ENCODE measurements around the gene MAMDC2.

Gene MAMDC2

DNA sequence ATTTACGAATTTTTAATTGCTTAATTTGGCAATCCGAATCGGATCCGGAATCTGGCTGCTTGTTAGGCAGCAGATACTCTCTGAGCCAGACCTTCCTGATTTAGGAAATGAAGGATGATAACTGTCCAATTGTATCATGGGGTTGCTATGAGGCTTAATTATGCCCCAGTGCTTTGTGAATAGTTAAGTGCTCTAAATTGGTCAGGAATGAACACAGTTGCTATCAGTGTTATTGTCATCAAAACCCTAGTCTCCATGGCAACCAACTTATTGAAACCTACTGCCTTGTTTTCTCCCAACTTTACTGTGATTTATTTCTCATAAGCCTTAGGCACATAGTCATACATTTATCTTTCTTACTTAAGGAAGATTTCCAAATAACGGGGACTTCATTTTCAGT, 47.9 kb downstream of the MAMDC2 start:
- peaks cover 0 to 49% of the 10 kb centered on the region in 2 donors for H3K4me1 ChIP-seq (ENCODE audit: control insufficient read depth in 1 of 2, insufficient read depth in 2 of 2, low read length in 2 of 2)
- peak overlapping the region; percentile 57 for H3K27ac ChIP-seq (ENCODE audit: low read length)
- H3K36me3 ChIP-seq (ENCODE audit: control insufficient read depth in 1 of 2, insufficient read depth in 2 of 2, low read length in 2 of 2): no peaks in the 10 kb centered on the region
- H3K9me3 ChIP-seq (ENCODE audit: control insufficient read depth in 1 of 2, low read length in 2 of 2): no peaks in the 10 kb centered on the region
- no peak overlapping the region for H3K4me3 ChIP-seq (ENCODE audit: low read depth in 1 of 2, low read length in 2 of 2)
- no peaks in the 10 kb centered on the region for H3K27me3 ChIP-seq (ENCODE audit: low read depth, low read length)

DNA sequence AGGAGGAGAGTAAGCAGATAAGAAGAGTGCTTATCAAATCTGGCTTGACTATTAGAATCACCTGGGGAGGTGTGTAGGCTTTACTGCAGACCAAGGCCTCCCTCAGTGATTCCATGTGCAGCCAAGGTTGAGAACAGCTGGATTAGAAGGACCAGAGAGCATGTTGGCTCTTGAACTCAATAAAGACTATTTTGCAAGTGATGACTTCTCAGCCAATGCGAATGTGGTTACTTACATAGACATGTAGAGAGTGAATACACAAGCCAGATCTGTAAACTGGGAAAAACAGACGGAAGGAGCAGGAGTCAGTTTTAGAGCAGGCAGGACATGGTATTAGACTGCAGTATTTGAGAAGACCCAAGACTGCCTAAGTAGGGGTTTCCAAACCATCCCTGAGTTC, 48.5 kb downstream of the MAMDC2 start:
- Histone ChIP-seq H3K27me3 (ENCODE audit: low read depth, low read length) (no peaks in the 10 kb centered on the region), H3K4me3 (ENCODE audit: low read depth in 1 of 2, low read length in 2 of 2) (no peak overlapping the region), H3K27ac (ENCODE audit: low read length) (peak overlapping the region; percentile 57), H3K4me1 (ENCODE audit: control insufficient read depth in 1 of 2, insufficient read depth in 2 of 2, low read length in 2 of 2) (peaks cover 0 to 50% of the 10 kb centered on the region in 2 donors), H3K36me3 (ENCODE audit: control insufficient read depth in 1 of 2, insufficient read depth in 2 of 2, low read length in 2 of 2) (no peaks in the 10 kb centered on the region), H3K9me3 (ENCODE audit: control insufficient read depth in 1 of 2, low read length in 2 of 2) (no peaks in the 10 kb centered on the region)

DNA sequence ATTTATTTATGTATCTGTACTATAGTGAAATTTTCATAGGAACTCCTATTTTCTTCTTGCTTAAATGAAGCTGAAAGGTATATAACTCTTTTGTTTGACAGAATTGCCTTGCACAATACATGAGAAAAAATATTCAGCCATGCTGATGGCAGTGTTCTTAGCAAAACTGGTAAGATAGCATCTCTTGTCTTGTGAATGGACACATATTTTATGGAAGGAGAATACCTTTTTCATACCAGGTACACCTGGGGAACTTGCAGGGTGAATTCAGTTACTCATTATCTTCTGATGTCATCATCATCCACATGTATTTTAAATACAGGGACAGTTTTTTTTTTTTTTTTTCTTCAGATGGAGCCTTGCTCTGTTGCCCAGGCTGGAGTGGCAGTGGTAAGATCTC, 49.4 kb downstream of the MAMDC2 start:
- peaks cover 5 to 59% of the 10 kb centered on the region in 2 donors for H3K4me1 ChIP-seq (ENCODE audit: control insufficient read depth in 1 of 2, insufficient read depth in 2 of 2, low read length in 2 of 2)
- no peak overlapping the region for H3K4me3 ChIP-seq (ENCODE audit: low read depth in 1 of 2, low read length in 2 of 2)
- no peaks in the 10 kb centered on the region for H3K9me3 ChIP-seq (ENCODE audit: control insufficient read depth in 1 of 2, low read length in 2 of 2)
- H3K36me3 ChIP-seq (ENCODE audit: control insufficient read depth in 1 of 2, insufficient read depth in 2 of 2, low read length in 2 of 2): no peaks in the 10 kb centered on the region
- H3K27ac ChIP-seq (ENCODE audit: low read length): no peak overlapping the region
- H3K27me3 ChIP-seq (ENCODE audit: low read depth, low read length): no peaks in the 10 kb centered on the region

DNA sequence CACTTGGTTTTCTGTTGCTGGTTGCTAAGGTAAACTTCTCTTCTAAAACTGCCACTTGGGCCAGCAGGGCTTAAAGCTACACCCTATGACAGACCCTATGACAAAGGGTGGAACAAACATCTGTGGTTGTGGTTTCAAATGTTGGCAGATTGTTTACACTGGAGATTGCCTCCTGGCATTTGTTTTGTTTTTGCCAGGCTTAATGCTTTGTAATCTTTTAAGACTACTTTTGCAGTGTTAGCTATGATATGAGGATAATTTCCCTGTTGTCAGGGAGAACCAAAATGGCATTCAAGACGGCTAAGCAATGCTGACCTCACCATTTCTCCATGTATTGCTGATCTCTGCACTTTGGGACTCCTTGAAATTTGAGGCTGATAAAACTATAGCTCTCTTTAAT, 50.3 kb downstream of the MAMDC2 start:
- peaks cover 9 to 64% of the 10 kb centered on the region in 2 donors for H3K4me1 ChIP-seq (ENCODE audit: control insufficient read depth in 1 of 2, insufficient read depth in 2 of 2, low read length in 2 of 2)
- no peak overlapping the region for H3K4me3 ChIP-seq (ENCODE audit: low read depth in 1 of 2, low read length in 2 of 2)
- H3K27me3 ChIP-seq (ENCODE audit: low read depth, low read length): no peaks in the 10 kb centered on the region
- H3K27ac ChIP-seq (ENCODE audit: low read length): no peak overlapping the region
- no peaks in the 10 kb centered on the region for H3K36me3 ChIP-seq (ENCODE audit: control insufficient read depth in 1 of 2, insufficient read depth in 2 of 2, low read length in 2 of 2)
- H3K9me3 ChIP-seq (ENCODE audit: control insufficient read depth in 1 of 2, low read length in 2 of 2): no peaks in the 10 kb centered on the region

DNA sequence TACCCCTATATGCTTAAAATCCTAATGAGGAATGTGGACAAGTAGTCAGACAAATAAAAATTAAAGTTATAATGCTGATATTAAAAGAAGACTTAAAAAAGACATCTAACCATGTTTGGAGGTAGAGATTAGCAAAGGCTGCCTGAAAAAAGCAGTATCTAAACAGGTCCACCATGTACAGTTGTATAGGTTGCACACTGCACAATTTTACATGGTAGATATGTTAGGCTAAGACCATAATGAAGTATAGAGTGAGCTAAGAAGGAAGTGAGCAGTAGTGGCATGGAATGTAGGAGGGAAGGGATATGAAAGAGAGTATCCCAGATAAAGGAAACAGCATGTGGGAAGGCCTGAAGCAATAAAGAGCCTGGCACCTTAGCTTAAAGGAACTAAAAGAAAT, 51.1 kb downstream of the MAMDC2 start:
- Histone ChIP-seq H3K27ac (ENCODE audit: low read length) (no peak overlapping the region), H3K36me3 (ENCODE audit: control insufficient read depth in 1 of 2, insufficient read depth in 2 of 2, low read length in 2 of 2) (no peaks in the 10 kb centered on the region), H3K9me3 (ENCODE audit: control insufficient read depth in 1 of 2, low read length in 2 of 2) (no peaks in the 10 kb centered on the region), H3K4me3 (ENCODE audit: low read depth in 1 of 2, low read length in 2 of 2) (no peak overlapping the region), H3K27me3 (ENCODE audit: low read depth, low read length) (no peaks in the 10 kb centered on the region), H3K4me1 (ENCODE audit: control insufficient read depth in 1 of 2, insufficient read depth in 2 of 2, low read length in 2 of 2) (peaks cover 9 to 63% of the 10 kb centered on the region in 2 donors)

DNA sequence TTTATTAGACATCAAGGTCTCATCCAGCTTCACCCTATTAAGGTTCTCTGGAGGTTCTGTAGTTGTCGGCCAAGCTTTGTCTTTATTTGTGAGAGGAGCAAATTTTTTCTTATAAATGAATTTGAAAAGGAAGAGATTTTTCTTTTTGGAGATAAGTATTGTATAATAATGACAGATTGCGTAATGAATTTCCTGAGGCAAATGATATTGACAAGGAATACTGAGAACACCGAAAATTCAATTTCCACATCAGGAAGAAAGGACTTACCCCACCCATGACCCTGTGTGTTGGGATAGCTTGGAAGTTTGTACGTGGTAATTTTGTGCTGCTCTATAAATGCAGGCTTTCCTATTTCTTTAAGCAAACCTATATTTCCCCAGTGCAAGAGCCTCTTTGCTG, 53.5 kb downstream of the MAMDC2 start:
- H3K36me3 ChIP-seq (ENCODE audit: control insufficient read depth in 1 of 2, insufficient read depth in 2 of 2, low read length in 2 of 2): no peaks in the 10 kb centered on the region
- no peaks in the 10 kb centered on the region for H3K9me3 ChIP-seq (ENCODE audit: control insufficient read depth in 1 of 2, low read length in 2 of 2)
- H3K27ac ChIP-seq (ENCODE audit: low read length): no peak overlapping the region
- no peak overlapping the region for H3K4me3 ChIP-seq (ENCODE audit: low read depth in 1 of 2, low read length in 2 of 2)
- H3K27me3 ChIP-seq (ENCODE audit: low read depth, low read length): no peaks in the 10 kb centered on the region
- peaks cover 9 to 63% of the 10 kb centered on the region in 2 donors for H3K4me1 ChIP-seq (ENCODE audit: control insufficient read depth in 1 of 2, insufficient read depth in 2 of 2, low read length in 2 of 2)

DNA sequence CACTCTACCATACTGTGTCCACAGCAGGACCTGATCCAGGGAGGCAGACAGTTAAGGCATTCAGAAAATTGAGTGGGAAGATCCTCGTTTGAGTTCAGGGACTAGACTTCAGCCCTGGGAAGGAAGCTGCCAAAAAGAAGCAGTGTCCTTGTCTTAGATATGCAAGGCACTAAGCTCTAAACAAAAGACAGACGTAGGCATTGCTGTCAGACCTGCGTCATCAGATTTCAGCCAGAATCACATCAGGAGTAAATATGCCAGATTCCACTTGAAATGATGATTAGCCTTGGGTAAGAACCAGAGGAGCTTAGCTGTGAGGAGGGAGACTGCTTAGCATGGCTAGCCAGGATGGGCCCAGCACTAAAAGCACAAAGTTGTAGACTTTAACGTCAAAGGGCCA, 56.7 kb downstream of the MAMDC2 start:
- H3K4me3 ChIP-seq (ENCODE audit: low read depth in 1 of 2, low read length in 2 of 2): no peak overlapping the region
- no peaks in the 10 kb centered on the region for H3K9me3 ChIP-seq (ENCODE audit: control insufficient read depth in 1 of 2, low read length in 2 of 2)
- peaks cover 13 to 46% of the 10 kb centered on the region in 2 donors for H3K4me1 ChIP-seq (ENCODE audit: control insufficient read depth in 1 of 2, insufficient read depth in 2 of 2, low read length in 2 of 2)
- no peaks in the 10 kb centered on the region for H3K36me3 ChIP-seq (ENCODE audit: control insufficient read depth in 1 of 2, insufficient read depth in 2 of 2, low read length in 2 of 2)
- H3K27ac ChIP-seq (ENCODE audit: low read length): peak overlapping the region; percentile 34
- no peaks in the 10 kb centered on the region for H3K27me3 ChIP-seq (ENCODE audit: low read depth, low read length)

DNA sequence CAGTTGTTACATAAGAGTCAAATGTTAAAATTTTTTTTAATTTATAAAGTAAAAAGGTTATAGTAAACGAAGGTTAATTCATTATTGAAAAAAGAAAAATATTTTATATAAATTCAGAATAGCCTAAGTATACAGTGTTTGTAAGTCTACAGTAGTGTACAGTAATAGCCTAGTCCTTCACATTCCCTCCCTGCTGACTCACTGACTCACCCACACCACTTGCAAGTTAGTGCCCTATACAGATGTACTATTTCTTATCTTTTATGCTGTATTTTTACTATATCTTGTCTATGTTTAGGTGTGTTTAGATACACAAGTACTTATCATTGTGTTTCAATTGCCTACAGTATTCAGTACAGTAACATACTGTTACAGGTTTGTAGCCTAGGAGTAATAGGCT, 57.6 kb downstream of the MAMDC2 start:
- no peaks in the 10 kb centered on the region for H3K36me3 ChIP-seq (ENCODE audit: control insufficient read depth in 1 of 2, insufficient read depth in 2 of 2, low read length in 2 of 2)
- H3K4me3 ChIP-seq (ENCODE audit: low read depth in 1 of 2, low read length in 2 of 2): no peak overlapping the region
- peaks cover 13 to 50% of the 10 kb centered on the region in 2 donors for H3K4me1 ChIP-seq (ENCODE audit: control insufficient read depth in 1 of 2, insufficient read depth in 2 of 2, low read length in 2 of 2)
- H3K27ac ChIP-seq (ENCODE audit: low read length): no peak overlapping the region
- no peaks in the 10 kb centered on the region for H3K27me3 ChIP-seq (ENCODE audit: low read depth, low read length)
- no peaks in the 10 kb centered on the region for H3K9me3 ChIP-seq (ENCODE audit: control insufficient read depth in 1 of 2, low read length in 2 of 2)

DNA sequence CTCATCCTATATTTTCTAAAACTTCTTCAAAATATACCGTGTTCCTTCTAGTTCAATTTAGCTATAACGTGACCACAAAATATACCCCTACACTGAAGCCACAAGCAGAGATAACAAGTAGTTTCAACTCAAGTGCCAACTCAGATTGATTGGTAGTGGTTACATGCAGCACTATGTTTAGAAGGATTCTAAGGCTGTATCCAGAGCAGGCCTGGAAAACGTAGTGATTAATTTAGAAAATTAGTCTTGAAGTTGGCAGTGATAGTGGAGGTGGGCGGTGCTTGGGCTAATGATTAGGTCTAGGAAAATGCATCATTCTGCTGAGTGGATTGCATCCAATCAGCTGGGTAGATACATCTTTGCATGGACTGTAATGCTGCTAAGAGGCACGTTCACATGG, 61.5 kb downstream of the MAMDC2 start:
- peaks cover 10 to 11% of the 10 kb centered on the region in 2 donors for H3K36me3 ChIP-seq (ENCODE audit: control insufficient read depth in 1 of 2, insufficient read depth in 2 of 2, low read length in 2 of 2)
- H3K9me3 ChIP-seq (ENCODE audit: control insufficient read depth in 1 of 2, low read length in 2 of 2): no peaks in the 10 kb centered on the region
- no peak overlapping the region for H3K4me3 ChIP-seq (ENCODE audit: low read depth in 1 of 2, low read length in 2 of 2)
- no peaks in the 10 kb centered on the region for H3K27me3 ChIP-seq (ENCODE audit: low read depth, low read length)
- H3K4me1 ChIP-seq (ENCODE audit: control insufficient read depth in 1 of 2, insufficient read depth in 2 of 2, low read length in 2 of 2): peaks cover 4 to 46% of the 10 kb centered on the region in 2 donors
- no peak overlapping the region for H3K27ac ChIP-seq (ENCODE audit: low read length)

DNA sequence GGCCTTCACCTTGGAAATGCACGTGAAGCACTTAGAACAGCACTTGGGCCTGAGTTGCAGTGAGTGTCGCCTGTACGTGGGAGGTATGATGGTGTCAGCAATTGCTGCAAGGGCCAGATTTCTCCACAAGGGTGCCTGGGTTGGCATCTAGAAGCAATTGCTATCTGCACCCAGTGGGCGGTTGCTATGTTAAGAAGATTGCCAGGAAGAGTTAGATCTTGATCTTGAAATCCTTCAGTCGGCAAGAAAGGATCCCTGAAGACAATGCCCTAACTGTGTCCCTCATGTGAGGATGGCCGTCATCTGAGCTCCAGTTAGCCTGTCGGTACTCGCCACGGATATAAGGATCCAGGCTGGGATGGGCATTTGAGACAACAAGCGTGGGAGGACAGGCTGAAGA, 62.9 kb downstream of the MAMDC2 start:
- H3K9me3 ChIP-seq (ENCODE audit: control insufficient read depth in 1 of 2, low read length in 2 of 2): no peaks in the 10 kb centered on the region
- H3K27me3 ChIP-seq (ENCODE audit: low read depth, low read length): no peaks in the 10 kb centered on the region
- no peak overlapping the region for H3K4me3 ChIP-seq (ENCODE audit: low read depth in 1 of 2, low read length in 2 of 2)
- H3K4me1 ChIP-seq (ENCODE audit: control insufficient read depth in 1 of 2, insufficient read depth in 2 of 2, low read length in 2 of 2): peaks cover 4 to 44% of the 10 kb centered on the region in 2 donors
- no peak overlapping the region for H3K27ac ChIP-seq (ENCODE audit: low read length)
- peaks cover 10 to 11% of the 10 kb centered on the region in 2 donors for H3K36me3 ChIP-seq (ENCODE audit: control insufficient read depth in 1 of 2, insufficient read depth in 2 of 2, low read length in 2 of 2)

DNA sequence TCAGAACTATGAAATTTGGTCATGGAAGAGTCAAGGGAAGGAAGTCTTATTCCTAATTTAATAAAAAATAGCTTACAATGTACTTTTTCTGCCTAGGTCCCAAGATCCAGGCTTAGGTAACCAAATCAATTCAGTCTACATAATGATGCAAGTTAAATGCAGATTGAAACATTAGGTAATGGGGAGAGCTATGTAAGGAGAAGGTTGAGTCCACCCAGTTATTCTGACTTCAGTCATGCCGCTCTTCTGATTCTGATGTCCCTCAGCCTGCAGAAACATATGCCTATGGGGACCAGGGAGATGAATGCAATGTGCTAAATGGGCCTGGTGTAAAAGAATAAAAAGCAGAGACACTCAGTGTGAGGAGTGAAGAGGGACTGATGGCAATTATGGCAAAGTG, 63.9 kb downstream of the MAMDC2 start:
- Histone ChIP-seq H3K27me3 (ENCODE audit: low read depth, low read length) (no peaks in the 10 kb centered on the region), H3K4me1 (ENCODE audit: control insufficient read depth in 1 of 2, insufficient read depth in 2 of 2, low read length in 2 of 2) (peaks cover 4 to 48% of the 10 kb centered on the region in 2 donors), H3K36me3 (ENCODE audit: control insufficient read depth in 1 of 2, insufficient read depth in 2 of 2, low read length in 2 of 2) (peaks cover 10 to 14% of the 10 kb centered on the region in 2 donors), H3K27ac (ENCODE audit: low read length) (no peak overlapping the region), H3K9me3 (ENCODE audit: control insufficient read depth in 1 of 2, low read length in 2 of 2) (no peaks in the 10 kb centered on the region), H3K4me3 (ENCODE audit: low read depth in 1 of 2, low read length in 2 of 2) (no peak overlapping the region)

DNA sequence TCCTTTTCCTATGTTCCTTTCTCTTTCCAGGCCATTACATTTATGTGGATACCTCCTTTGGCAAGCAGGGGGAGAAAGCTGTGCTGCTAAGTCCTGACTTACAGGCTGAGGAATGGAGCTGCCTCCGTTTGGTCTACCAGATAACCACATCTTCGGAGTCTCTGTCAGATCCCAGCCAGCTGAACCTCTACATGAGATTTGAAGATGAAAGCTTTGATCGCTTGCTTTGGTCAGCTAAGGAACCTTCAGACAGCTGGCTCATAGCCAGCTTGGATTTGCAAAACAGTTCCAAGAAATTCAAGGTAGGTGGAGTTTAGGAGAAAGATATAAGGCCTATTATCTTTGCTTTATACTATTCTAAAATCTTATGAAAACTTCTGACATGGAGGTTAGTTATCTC, 64.5 kb downstream of the MAMDC2 start:
- Histone ChIP-seq H3K4me3 (ENCODE audit: low read depth in 1 of 2, low read length in 2 of 2) (no peak overlapping the region), H3K36me3 (ENCODE audit: control insufficient read depth in 1 of 2, insufficient read depth in 2 of 2, low read length in 2 of 2) (peaks cover 10 to 17% of the 10 kb centered on the region in 2 donors), H3K27me3 (ENCODE audit: low read depth, low read length) (no peaks in the 10 kb centered on the region), H3K9me3 (ENCODE audit: control insufficient read depth in 1 of 2, low read length in 2 of 2) (no peaks in the 10 kb centered on the region), H3K27ac (ENCODE audit: low read length) (no peak overlapping the region), H3K4me1 (ENCODE audit: control insufficient read depth in 1 of 2, insufficient read depth in 2 of 2, low read length in 2 of 2) (peaks cover 4 to 52% of the 10 kb centered on the region in 2 donors)
